Kasumi-1 (cell line): ENCODE data around the gene PMM1.
A peak's percentile ranks its signal among the peaks of the same experiment; 100 is the strongest.

Source experiments
- DNase-seq, 2 experiments: peaks; one replicate each; lab custom pipeline; 2025; lab: John Stamatoyannopoulos, UW

Gene PMM1

GRCh38 chr22:41538583-41538982 lies 51.1 kb downstream of the PMM1 start:
- DNase-seq: no peak

GRCh38 chr22:41537203-41537602 lies 52.4 kb downstream of the PMM1 start:
- DNase-seq: no peak

- peak; percentile 26 to 39 for DNase-seq
Observed at GRCh38 chr22:41535244-41535643, 54.4 kb downstream of the PMM1 start.

GRCh38 chr22:41534219-41534618 lies 55.4 kb downstream of the PMM1 start:
- DNase-seq: no peak

- DNase-seq: peak; percentile 69 to 72
Observed at GRCh38 chr22:41532908-41533825, 56.5 kb downstream of the PMM1 start.

GRCh38 chr22:41531715-41532477 lies 57.7 kb downstream of the PMM1 start:
- no peak for DNase-seq

GRCh38 chr22:41530890-41531714 lies 58.5 kb downstream of the PMM1 start:
- DNase-seq: no peak

- no peak for DNase-seq
Observed at GRCh38 chr22:41528938-41529561, 60.6 kb downstream of the PMM1 start.

- no peak for DNase-seq
Observed at GRCh38 chr22:41528132-41528766, 61.4 kb downstream of the PMM1 start.
